PC-3 (cell line): ENCODE measurements around the gene PPP6R2.

Experiments
- EZH2 ChIP-seq: fragments of 300-600 bp; sonication (generic); IDR thresholded peaks from one replicate; pipeline ENCODE4 v1.6.1; 2017; ENCODE audit warnings: antibody characterized with exemption, mild to moderate bottlenecking, low read length; ENCODE audit not compliant: unreplicated experiment
- EZH2phosphoT487 ChIP-seq: fragments of 300-600 bp; sonication (generic); IDR thresholded peaks from 2 replicates; pipeline ENCODE4 v1.6.1; 2018; ENCODE audit warnings: mild to moderate bottlenecking, antibody characterized with exemption, low read length, borderline replicate concordance
- TF ChIP-seq, protein P1 (sequence below): fragments of 300-600 bp; sonication (generic); conservative IDR thresholded peaks from 2 replicates; pipeline ENCODE4 v1.5.1; 2017; ENCODE audit warnings: antibody characterized with exemption, low read depth, mild to moderate bottlenecking, low read length

DNA sequence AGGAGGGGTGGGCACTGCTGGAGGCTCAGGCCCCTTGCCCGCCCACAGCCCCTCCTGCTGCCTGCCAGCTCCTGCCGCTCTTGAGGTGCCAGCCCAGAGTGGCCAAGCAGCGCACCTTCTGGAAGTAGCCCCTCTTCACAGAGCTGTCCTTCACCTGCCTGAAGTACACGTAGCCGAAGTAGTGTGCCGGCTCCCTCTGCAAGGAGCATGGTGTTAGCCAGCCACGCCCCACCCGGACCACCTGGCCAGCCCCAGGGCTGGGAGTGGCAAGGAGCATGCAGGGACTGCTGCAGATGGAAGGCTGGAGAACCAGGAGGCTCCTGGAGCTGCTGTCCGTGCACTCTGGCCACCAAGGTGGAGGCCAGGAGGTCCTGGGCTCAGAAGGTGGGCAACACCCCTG, 25.9 kb upstream of the PPP6R2 start:
- TF ChIP-seq, protein P1, sequence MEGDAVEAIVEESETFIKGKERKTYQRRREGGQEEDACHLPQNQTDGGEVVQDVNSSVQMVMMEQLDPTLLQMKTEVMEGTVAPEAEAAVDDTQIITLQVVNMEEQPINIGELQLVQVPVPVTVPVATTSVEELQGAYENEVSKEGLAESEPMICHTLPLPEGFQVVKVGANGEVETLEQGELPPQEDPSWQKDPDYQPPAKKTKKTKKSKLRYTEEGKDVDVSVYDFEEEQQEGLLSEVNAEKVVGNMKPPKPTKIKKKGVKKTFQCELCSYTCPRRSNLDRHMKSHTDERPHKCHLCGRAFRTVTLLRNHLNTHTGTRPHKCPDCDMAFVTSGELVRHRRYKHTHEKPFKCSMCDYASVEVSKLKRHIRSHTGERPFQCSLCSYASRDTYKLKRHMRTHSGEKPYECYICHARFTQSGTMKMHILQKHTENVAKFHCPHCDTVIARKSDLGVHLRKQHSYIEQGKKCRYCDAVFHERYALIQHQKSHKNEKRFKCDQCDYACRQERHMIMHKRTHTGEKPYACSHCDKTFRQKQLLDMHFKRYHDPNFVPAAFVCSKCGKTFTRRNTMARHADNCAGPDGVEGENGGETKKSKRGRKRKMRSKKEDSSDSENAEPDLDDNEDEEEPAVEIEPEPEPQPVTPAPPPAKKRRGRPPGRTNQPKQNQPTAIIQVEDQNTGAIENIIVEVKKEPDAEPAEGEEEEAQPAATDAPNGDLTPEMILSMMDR = no peak
- TF ChIP-seq EZH2 (no peak), EZH2phosphoT487 (no peak)
